K562 (cell line): Measurements from ENCODE around the gene RNF227.

Experiments
- JUN ChIP-seq, 2 experiments: sonication (generic) in 1 of 2; formaldehyde crosslinking in 1 of 2; IDR thresholded peaks; 2 replicates each; pipeline versions ENCODE4 v1.6.1 to v1.8.0; 2012 to 2022; ENCODE audit warnings: borderline replicate concordance in 2 of 2, mild to moderate bottlenecking in 2 of 2, improper control_type of control experiment in 1 of 2, low read depth in 1 of 2, low read length in 1 of 2, missing genetic modification reagents in 1 of 2
- KDM1A ChIP-seq, 2 experiments: fragments of 450-650 bp; IDR thresholded peaks; 2 replicates each; pipeline ENCODE4 v1.6.1; 2016; ENCODE audit warnings: mild to moderate bottlenecking in 2 of 2
- REST ChIP-seq, 2 experiments: fragments of 450-650 bp; formaldehyde crosslinking in 1 of 2; IDR thresholded peaks; 2 replicates each; pipeline versions ENCODE4 v1.4.0 to v1.6.1; 2014 to 2020; ENCODE audit warnings: mild to moderate bottlenecking in 2 of 2, borderline replicate concordance in 1 of 2, low read depth in 1 of 2
- SETDB1 ChIP-seq: IDR thresholded peaks from one replicate; pipeline ENCODE4 v1.6.1; 2012; ENCODE audit warnings: low read length, control low read depth, inconsistent platforms
- SMARCB1 ChIP-seq: IDR thresholded peaks from 2 replicates; pipeline ENCODE4 v1.6.1; 2011; ENCODE audit warnings: improper control_type of control experiment, low read depth; ENCODE audit not compliant: insufficient read length
- ZNF282 ChIP-seq: sonication (generic); formaldehyde crosslinking; IDR thresholded peaks from 2 replicates; pipeline ENCODE4 v1.8.1; 2023; ENCODE audit warnings: missing genetic modification reagents

- TF ChIP-seq REST (IDR thresholded peaks at IDR 0.05; ENCODE audit: borderline replicate concordance) (no peak), REST (CRISPR knock-in tag; IDR thresholded peaks at IDR 0.05; ENCODE audit: low read depth) (no peak), JUN (IDR thresholded peaks at IDR 0.05; ENCODE audit: borderline replicate concordance, low read depth, low read length) (no peak), JUN (CRISPR knock-in tag; IDR thresholded peaks at IDR 0.05; ENCODE audit: borderline replicate concordance) (no peak), ZNF282 (CRISPR knock-in tag) (no peak), KDM1A (IDR thresholded peaks at IDR 0.05) (no peak), SETDB1 (no peak), SMARCB1 (no peak)
Measured at GRCh38 chr17:7909089-7909488, 7.0 kb downstream of the RNF227 start.
